Fibroblast of villous mesenchyme (primary cell): ENCODE measurements around the gene SIRT6. TPM values are rescaled to one million over a fixed set of nuclear protein-coding genes. Genes with fewer than 3 reads are reported as not detected.

Source experiments
- DNase-seq: peaks from one replicate; pipeline ENCODE4 v3.0.0-alpha.2; 2010; ENCODE audit warnings: low read depth
- H3K4me3 ChIP-seq: 2 replicates; pipeline ENCODE4 v1.5.1; 2011; ENCODE audit warnings: low read depth, mild to moderate bottlenecking, low read length
- CTCF ChIP-seq: IDR thresholded peaks from 2 replicates; pipeline ENCODE4 v1.5.1; 2012; ENCODE audit warnings: low read depth, mild to moderate bottlenecking, low read length; ENCODE audit not compliant: insufficient read depth
- total RNA-seq: library from RNA; depleted of rRNA; stranded (reverse); fragments of >200 nt; gene quantifications from 2 replicates; pipeline ENCODE4 v1.2.3, GENCODE V29; 2012

The SIRT6 gene
- total RNA-seq, 1 donor, result 10.4 TPM

DNA sequence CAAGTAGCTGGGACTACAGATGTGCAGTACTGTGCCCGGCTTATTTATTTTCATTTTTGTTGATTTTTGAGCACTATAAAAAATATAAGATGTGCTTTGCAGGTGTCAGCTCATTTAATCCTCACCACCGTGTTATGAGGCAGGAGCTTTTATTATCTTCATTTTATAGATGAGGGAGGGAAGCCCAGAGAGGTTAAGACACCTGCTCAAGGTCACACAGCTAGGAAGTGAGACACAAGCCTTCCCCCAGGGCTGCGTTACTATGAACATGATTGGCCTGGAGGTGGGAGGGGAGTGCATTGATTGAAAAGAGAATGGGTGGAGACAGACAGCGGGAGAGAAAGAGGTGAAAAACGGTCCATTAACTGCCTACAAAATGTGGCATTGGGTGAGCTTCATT lies 7.3 kb upstream of the SIRT6 start:
- TF ChIP-seq CTCF, result no peak
- no peak for DNase-seq
- no peak overlapping the region for H3K4me3 ChIP-seq

GRCh38 chr19:4187313-4188122 lies 5.2 kb upstream of the SIRT6 start:
- DNase-seq, result no peak
- TF ChIP-seq CTCF, result no peak
- H3K4me3 ChIP-seq, result no peak overlapping the region

GRCh38 chr19:4186087-4186993 lies 4.0 kb upstream of the SIRT6 start:
- peak; percentile 88 for TF ChIP-seq CTCF
- no peak overlapping the region for H3K4me3 ChIP-seq
- DNase-seq, result peak; percentile 70

DNA sequence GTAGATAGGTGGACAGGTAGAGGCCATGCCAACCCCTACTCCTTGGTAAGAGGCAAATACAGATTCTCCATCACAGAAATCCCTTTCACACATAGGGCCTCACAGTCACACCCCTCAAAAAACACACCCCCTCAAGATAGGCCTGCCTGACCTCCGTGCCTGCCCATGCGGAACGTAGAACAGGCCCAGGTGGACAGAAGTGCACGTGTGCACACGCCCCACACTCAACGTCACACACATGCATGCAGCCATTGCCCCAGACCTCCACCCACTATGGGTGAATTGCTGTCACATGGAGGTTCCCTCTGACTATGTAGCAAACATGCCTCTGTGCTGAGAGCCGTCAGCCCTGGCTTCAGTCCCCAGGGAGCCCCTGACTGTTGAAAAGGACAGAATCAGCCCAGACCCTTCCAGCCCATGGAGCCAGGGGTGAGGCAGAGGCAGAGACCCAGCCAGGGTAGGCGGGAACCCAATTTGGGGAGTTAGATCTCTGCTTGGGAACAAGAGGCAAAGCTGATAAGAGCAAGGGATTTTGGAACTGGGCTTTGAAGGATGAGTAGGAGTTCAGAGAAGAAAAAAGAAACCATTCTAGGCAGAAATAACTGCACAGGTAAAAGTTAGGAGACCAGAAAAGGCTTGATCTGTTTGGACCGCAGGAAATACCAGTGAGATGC lies 3.2 kb upstream of the SIRT6 start:
- no peak overlapping the region for H3K4me3 ChIP-seq
- no peak for DNase-seq
- TF ChIP-seq CTCF, result no peak

DNA sequence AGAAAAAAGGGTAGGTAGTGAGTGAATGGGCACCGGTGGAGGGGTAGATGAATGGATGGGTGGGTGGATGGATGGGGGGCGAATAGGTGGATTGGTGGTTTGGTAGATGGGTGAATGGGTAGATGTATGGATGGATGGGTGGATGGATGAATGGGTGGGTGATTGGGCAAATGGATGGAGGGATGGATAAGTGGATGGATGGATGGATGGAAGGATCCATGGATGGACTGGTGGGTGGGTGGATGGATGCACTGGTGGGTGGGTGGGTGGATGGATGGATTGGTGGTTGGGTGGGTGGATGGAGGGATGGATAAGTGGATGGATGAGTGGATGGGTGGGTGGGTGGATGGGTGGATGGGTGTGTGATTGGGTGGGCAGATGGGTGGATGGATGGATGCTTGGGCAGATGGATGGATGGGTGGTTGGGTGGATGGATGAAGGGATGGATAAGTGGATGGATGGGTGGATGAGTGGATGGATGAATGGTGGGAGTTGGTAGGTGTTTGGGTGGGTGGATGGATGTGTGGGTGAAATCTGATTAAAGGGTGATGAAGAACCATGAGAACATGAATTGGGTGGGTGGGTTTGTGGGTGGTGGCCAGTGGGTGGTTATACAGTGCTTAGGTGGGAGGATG lies 2.5 kb upstream of the SIRT6 start:
- no peak for TF ChIP-seq CTCF
- no peak for DNase-seq

More for the DNA sequence above, 2.5 kb upstream of the SIRT6 start:
- no peak overlapping the region for H3K4me3 ChIP-seq
